HEK293 (cell line): ENCODE results near the gene PINLYP.

Experiments used
- CTCF ChIA-PET: fragments of 350-600 bp; formaldehyde crosslinking; extraction: SDS; loops from one replicate; lab custom pipeline; 2021; ENCODE audit warnings: antibody characterized with exemption; lab: Yijun Ruan, JAX
- POLR2A ChIA-PET: fragments of 300-600 bp; formaldehyde crosslinking; extraction: SDS; loops from one replicate; lab custom pipeline; 2020; ENCODE audit warnings: antibody characterized with exemption, inconsistent platforms; lab: Yijun Ruan, JAX
- H3K27ac ChIP-seq: fragments of 200-500 bp; sonication (Bioruptor generic); 2 replicates; pipeline ENCODE4 v1.5.1; 2014; ENCODE audit warnings: low read depth, low read length, control low read depth, inconsistent platforms; ENCODE audit errors: extremely low read depth
- H3K36me3 ChIP-seq, 2 experiments: fragments of 200-500 bp in 1 of 2; sonication (Bioruptor generic) in 1 of 2; 1 replicate in 1 of 2; 2 replicates in 1 of 2; pipeline ENCODE4 v1.5.1; 2014 to 2017; ENCODE audit warnings: inconsistent platforms in 2 of 2, low read length in 2 of 2; ENCODE audit not compliant: control insufficient read depth in 2 of 2, insufficient read depth in 1 of 2
- H3K4me1 ChIP-seq: fragments of 200-500 bp; sonication (Bioruptor generic); 2 replicates; pipeline ENCODE4 v1.5.1; 2014; ENCODE audit warnings: mild to moderate bottlenecking, low read length, inconsistent platforms; ENCODE audit not compliant: control insufficient read depth, insufficient read depth
- H3K4me3 ChIP-seq: 2 replicates; pipeline ENCODE4 v1.5.1; 2011; ENCODE audit warnings: low read depth, mild to moderate bottlenecking, control low read depth, low read length, moderate library complexity
- H3K9me3 ChIP-seq: fragments of 200-500 bp; sonication (Bioruptor generic); 2 replicates; pipeline ENCODE4 v1.5.1; 2014; ENCODE audit warnings: low read depth, low read length, inconsistent platforms; ENCODE audit not compliant: control insufficient read depth, insufficient read depth
- GLIS2 ChIP-seq: fragments of 450-650 bp; formaldehyde crosslinking; IDR thresholded peaks from 2 replicates; pipeline ENCODE4 v1.5.1; 2016; ENCODE audit warnings: missing biosample characterization, missing genetic modification characterization
- INSM2 ChIP-seq: fragments of 450-650 bp; formaldehyde crosslinking; IDR thresholded peaks from 2 replicates; pipeline ENCODE4 v1.5.1; 2016; ENCODE audit warnings: missing biosample characterization, missing genetic modification characterization
- KLF7 ChIP-seq: fragments of 450-650 bp; formaldehyde crosslinking; IDR thresholded peaks from 2 replicates; pipeline ENCODE4 v1.5.1; 2016; ENCODE audit warnings: missing biosample characterization, missing genetic modification characterization, borderline replicate concordance
- SCRT2 ChIP-seq: fragments of 450-650 bp; formaldehyde crosslinking; IDR thresholded peaks from 2 replicates; pipeline ENCODE4 v1.5.1; 2016; ENCODE audit warnings: missing biosample characterization, missing genetic modification characterization
- SP3 ChIP-seq: fragments of 450-650 bp; formaldehyde crosslinking; IDR thresholded peaks from 2 replicates; pipeline ENCODE4 v1.5.1; 2016; ENCODE audit warnings: missing biosample characterization, missing genetic modification characterization
- TRIM28 ChIP-seq: IDR thresholded peaks from 2 replicates; pipeline ENCODE4 v1.6.1; 2011; ENCODE audit warnings: low read length, control low read depth, borderline replicate concordance
- ZBTB21 ChIP-seq: fragments of 450-650 bp; formaldehyde crosslinking; IDR thresholded peaks from 2 replicates; pipeline ENCODE4 v1.5.1; 2017; ENCODE audit warnings: missing biosample characterization, missing genetic modification characterization
- ZBTB26 ChIP-seq: fragments of 450-650 bp; formaldehyde crosslinking; optimal IDR thresholded peaks from 2 replicates; pipeline ENCODE3; 2016; ENCODE audit warnings: missing biosample characterization, mild to moderate bottlenecking, missing genetic modification characterization
- ZBTB44 ChIP-seq: fragments of 450-650 bp; IDR thresholded peaks from 2 replicates; pipeline ENCODE4 v1.5.1; 2018; ENCODE audit warnings: missing biosample characterization, mild to moderate bottlenecking, missing genetic modification characterization
- ZNF132 ChIP-seq: fragments of 450-650 bp; formaldehyde crosslinking; IDR thresholded peaks from 2 replicates; pipeline ENCODE4 v1.5.1; 2017; ENCODE audit warnings: missing biosample characterization, missing genetic modification characterization, borderline replicate concordance
- ZNF184 ChIP-seq: fragments of 450-650 bp; IDR thresholded peaks from 2 replicates; pipeline ENCODE4 v1.5.1; 2018; ENCODE audit warnings: missing biosample characterization, mild to moderate bottlenecking, missing genetic modification characterization
- ZNF202 ChIP-seq: fragments of 450-650 bp; formaldehyde crosslinking; IDR thresholded peaks from 2 replicates; pipeline ENCODE4 v1.5.1; 2016; ENCODE audit warnings: missing biosample characterization, missing genetic modification characterization, borderline replicate concordance
- ZNF211 ChIP-seq: fragments of 450-650 bp; formaldehyde crosslinking; IDR thresholded peaks from 2 replicates; pipeline ENCODE4 v1.5.1; 2016; ENCODE audit warnings: low read depth, missing biosample characterization, missing genetic modification characterization
- ZNF280C ChIP-seq: fragments of 450-650 bp; formaldehyde crosslinking; IDR thresholded peaks from 2 replicates; pipeline ENCODE4 v1.5.1; 2016; ENCODE audit warnings: missing biosample characterization, missing genetic modification characterization
- ZNF488 ChIP-seq: fragments of 450-650 bp; formaldehyde crosslinking; IDR thresholded peaks from 2 replicates; pipeline ENCODE4 v1.5.1; 2016; ENCODE audit warnings: missing biosample characterization, missing genetic modification characterization
- ZNF549 ChIP-seq: fragments of 450-650 bp; IDR thresholded peaks from 2 replicates; pipeline ENCODE4 v1.5.1; 2018; ENCODE audit warnings: missing biosample characterization, missing genetic modification characterization, mild to moderate bottlenecking, inconsistent platforms, moderate library complexity
- ZNF561 ChIP-seq: fragments of 450-650 bp; IDR thresholded peaks from 2 replicates; pipeline ENCODE4 v1.5.1; 2018; ENCODE audit warnings: missing biosample characterization, missing genetic modification characterization, borderline replicate concordance
- ZNF571 ChIP-seq: fragments of 450-650 bp; formaldehyde crosslinking; IDR thresholded peaks from 2 replicates; pipeline ENCODE4 v1.5.0; 2017; ENCODE audit warnings: missing biosample characterization, missing genetic modification characterization
- ZNF707 ChIP-seq: fragments of 450-650 bp; formaldehyde crosslinking; IDR thresholded peaks from 2 replicates; pipeline ENCODE4 v1.5.1; 2016; ENCODE audit warnings: missing biosample characterization, missing genetic modification characterization
- ZNF768 ChIP-seq: fragments of 450-650 bp; formaldehyde crosslinking; IDR thresholded peaks from 2 replicates; pipeline ENCODE4 v1.5.1; 2018; ENCODE audit warnings: missing biosample characterization, mild to moderate bottlenecking, missing genetic modification characterization
- ZSCAN30 ChIP-seq: fragments of 450-650 bp; IDR thresholded peaks from 2 replicates; pipeline ENCODE4 v1.5.1; 2018; ENCODE audit warnings: missing biosample characterization, mild to moderate bottlenecking, missing genetic modification characterization, moderate library complexity

The PINLYP gene

GRCh38 chr19:43610493-43610892, 34.9 kb downstream of the PINLYP start (continued):
- no peak for TF ChIP-seq ZNF768 (tag by site-specific recombination)
- TF ChIP-seq SCRT2: peak; percentile 84
- no peak for TF ChIP-seq ZNF571 (tag by site-specific recombination)
- no peak for TF ChIP-seq ZNF202 (tag by site-specific recombination)
- TF ChIP-seq ZNF488 (tag by site-specific recombination): no peak
- 0 out of 2 replicates have a peak, but pooled peaks have one; percentile 37 for TF ChIP-seq INSM2 (tag by site-specific recombination)
- no peak for TF ChIP-seq ZNF132 (tag by site-specific recombination)
- no peak for TF ChIP-seq ZNF280C (tag by site-specific recombination)
- 0 out of 2 replicates have a peak, but pooled peaks have one; percentile 66 for TF ChIP-seq ZSCAN30
- TF ChIP-seq KLF7 (tag by site-specific recombination): no peak
- no peak for TF ChIP-seq ZNF184 (tag by site-specific recombination)
- TF ChIP-seq ZBTB26 (tag by site-specific recombination): no peak
- no peak for TF ChIP-seq ZBTB44 (tag by site-specific recombination)
- no peak for TF ChIP-seq ZNF549 (tag by site-specific recombination)
- TF ChIP-seq TRIM28: no peak
- no peak for TF ChIP-seq ZNF707 (tag by site-specific recombination)
- TF ChIP-seq SP3: peak; percentile 15; the same call in 1 of the 2 replicates

- no peak for TF ChIP-seq ZNF561
- 0 out of 2 replicates have a peak, but pooled peaks have one; percentile 15 for TF ChIP-seq GLIS2 (tag by site-specific recombination)
- 0 out of 2 replicates have a peak, but pooled peaks have one; percentile 23 for TF ChIP-seq ZBTB21
- 0 out of 2 replicates have a peak, but pooled peaks have one; percentile 13 for TF ChIP-seq ZNF211 (tag by site-specific recombination)
- TF ChIP-seq, all 188 proteins: peak for 3
- peak within 1 kb of the TSS; percentile 52; the same call in 1 of the 2 replicates for H3K27ac ChIP-seq
- H3K4me1 ChIP-seq: peaks cover 21% of the 10 kb centered on the region
- POLR2A ChIA-PET: no interaction called here
- H3K4me3 ChIP-seq: no peak within 1 kb of the TSS
- H3K36me3 ChIP-seq: peaks cover 50 to 75% of the 10 kb centered on the region in 2 experiments
- no peaks in the 10 kb centered on the region; the same call in 1 of the 2 replicates for H3K9me3 ChIP-seq
- CTCF ChIA-PET: interaction anchor here (0.5 to 1.5 kb wide), 4 partner anchors 50 to 165 kb away, joined by 3 to 6 read pairs (median 4); no protein-coding TSS in a partner anchor
Observed at GRCh38 chr19:43611788-43612187, 36.2 kb downstream of the PINLYP start, which contains the start of gene SRRM5. SRRM5 (plus strand) TSS chr19:43612088; CDS start chr19:43612122, 34 bp downstream.
